A549 (cell line): ENCODE measurements around the gene ADGRD1. TPM values are rescaled to one million over a fixed set of nuclear protein-coding genes. Genes with fewer than 3 reads are reported as not detected.
A peak's percentile ranks its signal among the peaks of the same experiment; 100 is the strongest.

ENCODE experiments used
- ATAC-seq, 2 experiments: fragments of 200-7000 bp in 1 of 2; fragments of >200 bp in 1 of 2; cut with Nextera tagmentation in 1 of 2; cut with Tn5 transposase in 1 of 2; 3 replicates each; pipeline versions ENCODE4 v1.8.0 to v1.9.1; 2018 to 2020; ENCODE audit warnings: mild to moderate bottlenecking in 1 of 2, moderate library complexity in 1 of 2
- CTCF ChIA-PET: fragments of 300-600 bp; sonication (Branson Sonifier 250); formaldehyde crosslinking; extraction: SDS; loops from one replicate; lab custom pipeline; 2021; ENCODE audit warnings: antibody characterized with exemption, inconsistent platforms; lab: Yijun Ruan, JAX
- POLR2A ChIA-PET: fragments of 350-600 bp; formaldehyde crosslinking; extraction: SDS; loops from one replicate; lab custom pipeline; 2021; ENCODE audit warnings: antibody characterized with exemption, inconsistent platforms; lab: Yijun Ruan, JAX
- DNase-seq, 2 experiments: peaks; one replicate each; pipeline versions ENCODE4 v3.0.0 to v3.0.0-alpha.2; 2011 to 2016; ENCODE audit warnings: low read depth in 1 of 2, low spot score in 1 of 2
- FAIRE-seq: peaks from 2 replicates; lab custom pipeline; 2011; peaks lifted over from hg19 to GRCh38; lab: Jason Lieb, UNC
- H3K27ac ChIP-seq, 2 experiments: fragments of >200 bp; sonication (Bioruptor Twin); formaldehyde crosslinking; 3 replicates each; pipeline ENCODE4 v1.5.1; 2016 to 2017
- H3K4me1 ChIP-seq: fragments of >200 bp; sonication (Bioruptor Twin); formaldehyde crosslinking; 3 replicates; pipeline ENCODE4 v1.6.1; 2016
- H3K4me2 ChIP-seq: fragments of >200 bp; sonication (Bioruptor Twin); formaldehyde crosslinking; 3 replicates; pipeline ENCODE4 v1.6.1; 2016
- H3K4me3 ChIP-seq: fragments of >200 bp; sonication (Bioruptor Twin); formaldehyde crosslinking; 3 replicates; pipeline ENCODE4 v1.5.1; 2016
- H3K9me3 ChIP-seq: fragments of >200 bp; sonication (Bioruptor Twin); formaldehyde crosslinking; 3 replicates; pipeline ENCODE4 v1.6.1; 2016
- BCL3 ChIP-seq: fragments of >200 bp; sonication (Bioruptor Twin); formaldehyde crosslinking; IDR thresholded peaks from 3 replicates; pipeline ENCODE4 v1.6.1; 2016
- BHLHE40 ChIP-seq: IDR thresholded peaks from 2 replicates; pipeline ENCODE4 v1.6.1; 2012; ENCODE audit warnings: low read depth, low read length, inconsistent platforms
- CBX2 ChIP-seq: fragments of 200-600 bp; sonication (generic); IDR thresholded peaks from 2 replicates; pipeline ENCODE4 v1.6.1; 2016; ENCODE audit warnings: low read depth, mild to moderate bottlenecking, borderline replicate concordance
- CBX8 ChIP-seq: fragments of 200-600 bp; sonication (generic); IDR thresholded peaks from 2 replicates; pipeline ENCODE4 v1.6.1; 2016
- CEBPB ChIP-seq, 2 experiments: fragments of >200 bp in 1 of 2; sonication (Bioruptor Twin) in 1 of 2; formaldehyde crosslinking in 1 of 2; IDR thresholded peaks; 2 replicates each; pipeline ENCODE4 v1.6.1; 2012 to 2016
- CHD4 ChIP-seq: fragments of 200-600 bp; sonication (generic); IDR thresholded peaks from 2 replicates; pipeline ENCODE4 v1.6.1; 2016; ENCODE audit warnings: antibody characterized with exemption, mild to moderate bottlenecking, borderline replicate concordance
- E2F6 ChIP-seq: IDR thresholded peaks from 2 replicates; pipeline ENCODE4 v1.6.1; 2012; ENCODE audit warnings: low read depth, borderline replicate concordance
- EHF ChIP-seq: fragments of 250-450 bp; sonication (Bioruptor Pico); IDR thresholded peaks from 2 replicates; pipeline ENCODE4 v1.5.0; 2020; ENCODE audit warnings: mild to moderate bottlenecking
- ELK1 ChIP-seq: fragments of 150-350 bp; IDR thresholded peaks from 2 replicates; pipeline ENCODE4 v1.6.1; 2014; ENCODE audit warnings: low read depth, mild to moderate bottlenecking, low read length
- ESRRA ChIP-seq: fragments of 150-350 bp; IDR thresholded peaks from 2 replicates; pipeline ENCODE4 v1.6.1; 2014; ENCODE audit warnings: mild to moderate bottlenecking, low read length, borderline replicate concordance
- FOSB ChIP-seq: fragments of 250-450 bp; sonication (Bioruptor Pico); IDR thresholded peaks from 2 replicates; pipeline ENCODE4 v1.5.0; 2020; ENCODE audit warnings: mild to moderate bottlenecking, moderate library complexity
- FOSL2 ChIP-seq, 2 experiments: fragments of 450-650 bp in 1 of 2; fragments of >200 bp in 1 of 2; sonication (Bioruptor Twin) in 1 of 2; formaldehyde crosslinking; IDR thresholded peaks; 2 replicates each; pipeline versions ENCODE4 v1.5.0 to v1.6.1; 2016 to 2020; ENCODE audit warnings: mild to moderate bottlenecking in 1 of 2, moderate library complexity in 1 of 2
- HEYL ChIP-seq: fragments of 250-450 bp; sonication (Bioruptor Pico); IDR thresholded peaks from 2 replicates; pipeline ENCODE4 v1.8.0; 2021; ENCODE audit warnings: mild to moderate bottlenecking, moderate library complexity
- HMGXB4 ChIP-seq: fragments of 250-450 bp; sonication (Bioruptor Pico); IDR thresholded peaks from 2 replicates; pipeline ENCODE4 v1.5.0; 2021; ENCODE audit warnings: mild to moderate bottlenecking, moderate library complexity, borderline replicate concordance
- HOXB5 ChIP-seq: fragments of 250-450 bp; sonication (Bioruptor Pico); IDR thresholded peaks from 2 replicates; pipeline ENCODE4 v1.5.0; 2020; ENCODE audit warnings: mild to moderate bottlenecking, moderate library complexity
- MAFK ChIP-seq: fragments of 450-650 bp; IDR thresholded peaks from 2 replicates; pipeline ENCODE4 v1.6.1; 2014; ENCODE audit not compliant: partially characterized antibody
- MAX ChIP-seq: IDR thresholded peaks from 2 replicates; pipeline ENCODE4 v1.6.1; 2012
- MAZ ChIP-seq: fragments of 150-350 bp; IDR thresholded peaks from 2 replicates; pipeline ENCODE4 v1.6.1; 2014; ENCODE audit warnings: antibody characterized with exemption, low read depth, low read length, borderline replicate concordance
- NFE2L2 ChIP-seq: fragments of 150-350 bp; conservative IDR thresholded peaks from 2 replicates; pipeline ENCODE4 v1.6.1; 2014; ENCODE audit warnings: low read length
- NPAS2 ChIP-seq: fragments of 250-450 bp; sonication (Bioruptor Pico); IDR thresholded peaks from 2 replicates; pipeline ENCODE4 v1.8.0; 2022; ENCODE audit warnings: mild to moderate bottlenecking, moderate library complexity, borderline replicate concordance
- NR3C1 ChIP-seq: fragments of >200 bp; sonication (Bioruptor Twin); formaldehyde crosslinking; IDR thresholded peaks from 3 replicates; pipeline ENCODE4 v1.6.1; 2017
- PBX3 ChIP-seq: IDR thresholded peaks from 2 replicates; pipeline ENCODE4 v1.6.1; 2012
- POLR2AphosphoS2 ChIP-seq: conservative IDR thresholded peaks from 2 replicates; pipeline ENCODE4 v1.6.1; 2012; ENCODE audit warnings: low read length, improper control_type of control experiment, inconsistent platforms
- RARB ChIP-seq: fragments of 250-450 bp; sonication (Bioruptor Pico); IDR thresholded peaks from 2 replicates; pipeline ENCODE4 v1.8.0; 2021; ENCODE audit warnings: mild to moderate bottlenecking, moderate library complexity
- RFX5 ChIP-seq: fragments of 450-650 bp; IDR thresholded peaks from 2 replicates; pipeline ENCODE4 v1.7.1; 2014; ENCODE audit warnings: antibody characterized with exemption, mild to moderate bottlenecking, moderate library complexity
- RNF2 ChIP-seq: fragments of 200-600 bp; sonication (generic); IDR thresholded peaks from 2 replicates; pipeline ENCODE4 v1.6.1; 2016; ENCODE audit warnings: low read depth, mild to moderate bottlenecking, antibody characterized with exemption, moderate library complexity, borderline replicate concordance
- SREBF2 ChIP-seq: fragments of 450-650 bp; IDR thresholded peaks from 2 replicates; pipeline ENCODE4 v1.6.1; 2014; ENCODE audit warnings: mild to moderate bottlenecking, moderate library complexity
- TFCP2L1 ChIP-seq: fragments of 250-450 bp; sonication (Bioruptor Pico); IDR thresholded peaks from 2 replicates; pipeline ENCODE4 v1.5.0; 2021; ENCODE audit warnings: mild to moderate bottlenecking
- TP53 ChIP-seq: fragments of 250-450 bp; sonication (Bioruptor Pico); IDR thresholded peaks from 2 replicates; pipeline ENCODE4 v1.5.0; 2021; ENCODE audit warnings: mild to moderate bottlenecking, moderate library complexity
- ZC3H11A ChIP-seq: fragments of 450-650 bp; IDR thresholded peaks from 2 replicates; pipeline ENCODE4 v1.6.1; 2014; ENCODE audit warnings: antibody characterized with exemption, mild to moderate bottlenecking
- WGBS: methylation state at CpG from one replicate; pipeline ENCODE4 v1.1.6; 2017; ENCODE audit errors: missing lambda C conversion rate; 5-methylcytosine and 5-hydroxymethylcytosine counted together
- polyA plus RNA-seq, 4 experiments: library from polyadenylated mRNA; depleted of rRNA in 3 of 4; stranded (reverse); fragments of >200 nt; fragmentation: RNase III in 1 of 4; extraction: RNeasy Plus Mini Kit Qiagen cat#74134 plus additional on column Dnase treatment in 1 of 4; gene quantifications; 2 replicates in 3 of 4; 3 replicates in 1 of 4; pipeline ENCODE4 v1.2.3, GENCODE V29; 2011 to 2017

Gene ADGRD1
- polyA plus RNA-seq, 2 of the 4 experiments (the other 2 are of a cell fraction), result 0.36 to 1.5 TPM

- no peak for ATAC-seq
- WGBS, result 49% methylated on average over 4 of the region's 4 CpGs
- H3K4me1 ChIP-seq, result no peaks in the 10 kb centered on the region
- peak in 1 of 2 experiments; percentile 48 for DNase-seq
- H3K4me3 ChIP-seq, result no peak overlapping the region
- H3K4me2 ChIP-seq, result no peak overlapping the region
- no peak for TF ChIP-seq ZC3H11A
- no peak for TF ChIP-seq NFE2L2
- no peak for TF ChIP-seq CBX8
- TF ChIP-seq POLR2AphosphoS2, result no peak
- TF ChIP-seq FOSB (CRISPR knock-in tag), result no peak
- no peak for TF ChIP-seq ELK1
- no peak for TF ChIP-seq NPAS2
- no peak for TF ChIP-seq RNF2
- TF ChIP-seq BHLHE40, result no peak
- TF ChIP-seq MAFK, result no peak
- no peak for TF ChIP-seq CBX2
- TF ChIP-seq TFCP2L1 (CRISPR knock-in tag), result no peak
- TF ChIP-seq HOXB5 (CRISPR knock-in tag), result no peak
- TF ChIP-seq PBX3, result no peak
- TF ChIP-seq BCL3, result no peak
- H3K27ac ChIP-seq, result no peak overlapping the region
- no peaks in the 10 kb centered on the region for H3K9me3 ChIP-seq
- POLR2A ChIA-PET, result no interaction called here
- CTCF ChIA-PET, result interaction anchor here (2.0 kb wide), 1 partner anchor 54 kb away, joined by 5 read pairs; no protein-coding TSS in a partner anchor
- FAIRE-seq, result no peak
Observed at GRCh38 chr12:131051155-131051473, 97.4 kb downstream of the ADGRD1 start.

GRCh38 chr12:131052063-131052781, 98.5 kb downstream of the ADGRD1 start:
- H3K4me2 ChIP-seq, result no peak overlapping the region
- ChIA-PET CTCF (interaction anchor here (0.6 to 2.0 kb wide), 2 partner anchors 12 to 52 kb away, joined by 4 to 5 read pairs; no protein-coding TSS in a partner anchor), POLR2A (no interaction called here)
- no peak for FAIRE-seq
- no peak for TF ChIP-seq RNF2
- no peak for TF ChIP-seq ESRRA
- no peak for TF ChIP-seq MAZ
- TF ChIP-seq HMGXB4 (CRISPR knock-in tag), result no peak
- TF ChIP-seq SREBF2, result no peak
- no peak for TF ChIP-seq FOSL2 (IDR thresholded peaks at IDR 0.05)
- no peak for TF ChIP-seq FOSL2 (CRISPR knock-in tag; IDR thresholded peaks at IDR 0.05)
- no peak for TF ChIP-seq MAX
- no peak for TF ChIP-seq CEBPB (IDR thresholded peaks at IDR 0.05)
- TF ChIP-seq ELK1, result no peak
- TF ChIP-seq TP53, result no peak
- no peak for TF ChIP-seq HEYL
- TF ChIP-seq EHF (CRISPR knock-in tag), result no peak
- TF ChIP-seq CHD4, result no peak
- no peak for TF ChIP-seq RFX5
- TF ChIP-seq NPAS2, result no peak
- no peak for TF ChIP-seq E2F6
- TF ChIP-seq NR3C1, result no peak
- TF ChIP-seq RARB (CRISPR knock-in tag), result no peak
- 54% methylated on average over 15 of the region's 15 CpGs for WGBS
- no peak overlapping the region for H3K27ac ChIP-seq
- no peaks in the 10 kb centered on the region for H3K4me1 ChIP-seq
- ATAC-seq, result no peak
- H3K9me3 ChIP-seq, result no peaks in the 10 kb centered on the region
- no peak for DNase-seq
- H3K4me3 ChIP-seq, result no peak overlapping the region
